Liver (tissue), 3 donors: ENCODE results near the gene RRAS2.

Source experiments
- RAD21 ChIP-seq, 2 donors: IDR thresholded peaks; 2 replicates each; pipeline ENCODE4 v1.6.1; 2016; ENCODE audit warnings: antibody characterized with exemption in 2 of 2, mild to moderate bottlenecking in 2 of 2
- TF ChIP-seq, protein P1 (sequence below): fragments of 150-350 bp; IDR thresholded peaks from 2 replicates; pipeline ENCODE4 v1.5.1; 2017; ENCODE audit warnings: improper control_type of control experiment, low read depth, low read length; ENCODE audit not compliant: missing input control
- TF ChIP-seq, protein P2 (sequence below): IDR thresholded peaks from 2 replicates; pipeline ENCODE4 v1.6.1; 2016; ENCODE audit warnings: antibody characterized with exemption
- donor health status: healthy.
- donor health status: healthy.

DNA sequence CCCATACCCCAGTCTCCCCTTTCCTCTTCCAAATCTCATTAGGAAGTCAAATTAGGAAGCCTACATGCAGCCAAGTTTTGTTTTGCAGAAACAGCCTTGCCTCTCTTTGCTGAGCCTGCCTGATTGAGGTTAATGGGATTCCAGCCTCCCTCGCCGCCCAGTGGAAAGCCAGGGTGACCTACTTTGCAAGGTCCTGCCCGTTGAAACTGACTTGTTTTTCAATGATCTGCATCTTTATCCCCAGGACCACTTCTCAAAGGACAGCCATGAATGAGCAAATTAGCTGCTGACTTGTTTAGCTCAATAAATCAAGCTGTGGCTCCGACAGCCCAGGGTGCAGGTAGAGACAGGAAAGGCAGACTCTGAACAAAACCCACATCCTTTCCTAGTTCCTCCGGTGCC lies 110.4 kb downstream of the RRAS2 start:
- TF ChIP-seq, protein P1, sequence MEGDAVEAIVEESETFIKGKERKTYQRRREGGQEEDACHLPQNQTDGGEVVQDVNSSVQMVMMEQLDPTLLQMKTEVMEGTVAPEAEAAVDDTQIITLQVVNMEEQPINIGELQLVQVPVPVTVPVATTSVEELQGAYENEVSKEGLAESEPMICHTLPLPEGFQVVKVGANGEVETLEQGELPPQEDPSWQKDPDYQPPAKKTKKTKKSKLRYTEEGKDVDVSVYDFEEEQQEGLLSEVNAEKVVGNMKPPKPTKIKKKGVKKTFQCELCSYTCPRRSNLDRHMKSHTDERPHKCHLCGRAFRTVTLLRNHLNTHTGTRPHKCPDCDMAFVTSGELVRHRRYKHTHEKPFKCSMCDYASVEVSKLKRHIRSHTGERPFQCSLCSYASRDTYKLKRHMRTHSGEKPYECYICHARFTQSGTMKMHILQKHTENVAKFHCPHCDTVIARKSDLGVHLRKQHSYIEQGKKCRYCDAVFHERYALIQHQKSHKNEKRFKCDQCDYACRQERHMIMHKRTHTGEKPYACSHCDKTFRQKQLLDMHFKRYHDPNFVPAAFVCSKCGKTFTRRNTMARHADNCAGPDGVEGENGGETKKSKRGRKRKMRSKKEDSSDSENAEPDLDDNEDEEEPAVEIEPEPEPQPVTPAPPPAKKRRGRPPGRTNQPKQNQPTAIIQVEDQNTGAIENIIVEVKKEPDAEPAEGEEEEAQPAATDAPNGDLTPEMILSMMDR: no peak
- TF ChIP-seq RAD21 (IDR thresholded peaks at IDR 0.05): peak in 1 of 2 donors; percentile 23
- TF ChIP-seq, protein P2, sequence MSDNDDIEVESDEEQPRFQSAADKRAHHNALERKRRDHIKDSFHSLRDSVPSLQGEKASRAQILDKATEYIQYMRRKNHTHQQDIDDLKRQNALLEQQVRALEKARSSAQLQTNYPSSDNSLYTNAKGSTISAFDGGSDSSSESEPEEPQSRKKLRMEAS: no peak
